Esophagus mucosa (tissue), 1 donor: Measurements from ENCODE around the gene PRKCE. TPM values are rescaled to one million over a fixed set of nuclear protein-coding genes. Genes with fewer than 3 reads are reported as not detected.

ENCODE experiments used
- ATAC-seq: fragments of 200-7000 bp; cut with Tn5 transposase; one replicate; pipeline ENCODE4 v1.9.1; 2020
- total RNA-seq: library from RNA; stranded (reverse); gene quantifications from one replicate; pipeline ENCODE4 v1.2.4, GENCODE V29; 2023
- donor health status: DM: yes; HTN: yes; CAD: no.

PRKCE gene
- total RNA-seq, 1 donor from 2014 or later: 13.1 TPM

GRCh38 chr2:45918463-45919159, 267.1 kb downstream of the PRKCE start:
- no peak for ATAC-seq

DNA sequence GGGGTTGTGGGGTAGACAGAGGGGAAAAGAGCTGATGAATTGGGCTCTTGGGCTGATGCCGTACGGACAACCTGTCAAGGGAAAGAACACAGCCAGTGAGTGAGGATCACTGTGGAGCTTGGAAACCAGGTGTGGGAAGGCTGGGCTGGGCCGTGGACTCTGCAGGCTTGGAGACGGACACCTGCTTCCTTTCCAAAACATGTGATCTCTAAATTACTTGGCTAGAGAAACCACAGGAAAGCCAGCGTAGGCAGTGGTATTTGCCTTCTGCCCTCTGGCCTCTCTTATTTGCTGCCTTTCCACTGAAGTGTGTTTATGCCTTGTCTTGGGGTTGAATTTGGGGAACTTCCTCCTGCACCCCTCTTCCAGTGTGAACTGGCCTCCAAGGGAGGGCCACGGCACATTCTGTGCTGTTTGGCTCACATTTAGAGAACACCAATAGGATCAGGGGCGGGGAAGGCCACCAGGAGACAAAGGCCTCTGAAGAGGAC, 267.7 kb downstream of the PRKCE start:
- ATAC-seq: peak; percentile 7

DNA sequence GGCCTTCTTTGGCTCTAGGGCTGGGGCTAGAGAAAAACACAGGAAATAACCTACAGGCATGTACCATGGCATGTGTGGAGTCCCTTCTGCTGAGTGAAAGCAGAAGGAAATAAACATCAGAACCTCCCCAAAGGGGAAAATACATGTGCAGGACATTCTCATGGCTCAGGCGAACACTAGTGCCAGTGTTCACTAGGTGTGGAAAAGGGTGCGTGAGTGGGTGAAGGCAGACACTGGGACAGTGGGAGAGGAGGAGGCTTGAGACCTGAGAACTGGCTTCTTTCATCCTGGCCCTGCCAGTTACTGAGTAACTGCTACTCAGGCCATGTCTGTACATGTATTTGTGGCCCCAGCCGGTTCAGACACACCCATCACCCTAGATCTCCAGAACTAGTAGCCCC, 268.2 kb downstream of the PRKCE start:
- ATAC-seq: peak; percentile 90

DNA sequence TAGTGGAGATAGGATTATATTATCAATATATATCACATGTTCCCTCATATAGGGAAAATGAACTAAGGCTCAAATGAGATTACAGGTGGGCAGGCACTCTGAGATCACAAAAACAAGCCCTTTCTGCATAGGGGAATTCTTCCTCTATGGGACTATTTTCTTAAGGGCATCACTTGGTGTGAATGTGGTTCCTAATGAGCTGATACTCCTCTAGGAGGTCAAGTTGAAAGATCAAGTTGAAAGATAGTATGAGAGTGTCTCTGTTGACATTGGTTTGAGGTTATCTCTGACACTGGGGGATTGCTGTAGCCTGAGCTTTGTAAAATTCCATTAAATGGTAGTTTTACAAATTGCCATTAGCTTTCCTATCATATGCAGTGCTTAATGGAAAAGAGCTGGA, 270.4 kb downstream of the PRKCE start:
- no peak for ATAC-seq

- ATAC-seq: no peak
These were observed 271.1 kb downstream of the PRKCE start for GRCh38 chr2:45922577-45922988.

DNA sequence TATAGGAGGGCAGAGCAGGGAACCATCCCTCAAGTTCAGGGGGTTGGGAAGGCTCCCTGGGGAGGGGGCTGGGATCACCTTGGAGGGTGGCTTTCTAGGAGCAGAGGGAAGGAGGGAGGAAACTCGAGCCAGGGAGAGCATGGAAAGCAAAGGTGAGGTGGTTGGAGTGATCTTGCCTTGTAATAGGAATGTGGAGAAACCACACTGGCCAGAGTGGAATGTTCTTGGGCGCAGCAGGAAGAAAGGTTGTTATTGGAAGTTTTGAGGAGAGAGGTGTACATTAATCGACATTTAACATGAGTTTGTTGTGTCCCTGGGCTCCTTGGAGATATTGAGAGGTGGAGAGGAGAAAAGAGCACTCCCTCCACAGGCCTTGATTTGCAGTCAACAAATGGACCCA, 272.2 kb downstream of the PRKCE start:
- no peak for ATAC-seq

GRCh38 chr2:45925026-45925425, 273.6 kb downstream of the PRKCE start:
- ATAC-seq: no peak

DNA sequence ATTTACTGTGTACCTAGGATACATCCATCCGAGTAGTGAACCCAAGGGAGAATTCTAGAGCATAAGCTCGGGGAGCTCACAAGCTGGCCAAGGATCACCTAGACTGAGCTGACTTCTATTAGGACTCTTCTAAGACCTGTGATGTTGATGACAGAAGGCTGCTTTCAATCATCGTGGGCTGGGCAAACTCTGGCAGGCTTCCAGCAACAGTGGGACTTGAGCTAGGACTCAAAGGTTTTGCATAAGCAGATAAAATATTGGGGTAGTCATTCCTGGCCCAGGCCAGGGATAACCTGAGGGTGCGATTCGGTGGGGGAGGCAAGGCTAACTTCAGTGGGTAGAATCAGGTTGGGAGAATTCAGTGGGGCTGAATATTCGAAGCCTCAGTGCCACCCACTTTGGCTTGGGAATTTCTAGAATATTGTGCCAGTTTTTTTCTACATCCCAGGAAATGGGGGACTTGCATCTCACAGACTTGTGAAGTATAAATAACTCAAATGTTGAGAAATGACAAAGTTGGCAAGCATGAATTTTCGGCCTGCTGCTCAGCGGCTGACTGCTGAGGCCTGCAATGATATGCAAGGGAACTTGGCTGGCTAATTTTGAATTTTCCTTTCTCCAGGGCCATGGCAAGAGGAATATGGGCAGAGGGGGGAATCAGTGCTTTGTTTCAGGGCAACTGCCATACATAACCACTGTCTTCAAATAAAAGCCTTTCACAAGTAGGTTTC, 274.3 kb downstream of the PRKCE start:
- no peak for ATAC-seq

GRCh38 chr2:45928946-45929345, 277.5 kb downstream of the PRKCE start:
- no peak for ATAC-seq

DNA sequence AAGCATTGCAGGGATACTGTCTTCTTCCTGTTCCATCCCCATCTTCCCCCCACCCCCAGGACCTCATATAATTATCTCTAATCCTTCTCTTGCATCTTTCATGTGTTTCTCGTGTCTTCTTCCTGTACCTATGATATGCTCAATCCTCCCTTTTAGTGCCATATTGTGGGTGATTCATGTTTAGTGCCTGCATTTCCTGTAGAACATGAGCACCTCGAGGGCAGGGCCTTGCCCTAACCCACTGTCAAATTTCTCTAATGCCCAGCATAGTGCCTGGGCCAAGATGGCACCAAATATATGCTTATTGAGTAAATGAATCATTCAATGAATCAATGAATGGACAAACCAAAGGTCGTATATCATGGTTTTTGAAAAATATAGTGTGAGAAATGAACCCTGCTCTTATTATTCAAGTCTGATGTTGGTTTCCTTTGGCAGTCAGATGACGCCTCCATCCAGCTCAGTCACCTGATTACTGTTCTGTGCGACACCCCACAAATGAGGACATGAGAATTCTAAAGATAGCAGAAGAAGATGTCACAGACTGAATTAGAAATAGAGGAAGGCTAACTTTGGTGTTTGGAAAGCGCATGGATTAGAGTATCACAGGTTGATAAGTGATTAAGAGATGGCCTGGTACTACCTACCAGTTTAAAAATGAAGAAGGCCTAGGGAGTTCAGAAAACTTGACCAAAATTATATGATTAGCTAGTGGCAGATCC, 278.4 kb downstream of the PRKCE start:
- peak; percentile 61 for ATAC-seq

DNA sequence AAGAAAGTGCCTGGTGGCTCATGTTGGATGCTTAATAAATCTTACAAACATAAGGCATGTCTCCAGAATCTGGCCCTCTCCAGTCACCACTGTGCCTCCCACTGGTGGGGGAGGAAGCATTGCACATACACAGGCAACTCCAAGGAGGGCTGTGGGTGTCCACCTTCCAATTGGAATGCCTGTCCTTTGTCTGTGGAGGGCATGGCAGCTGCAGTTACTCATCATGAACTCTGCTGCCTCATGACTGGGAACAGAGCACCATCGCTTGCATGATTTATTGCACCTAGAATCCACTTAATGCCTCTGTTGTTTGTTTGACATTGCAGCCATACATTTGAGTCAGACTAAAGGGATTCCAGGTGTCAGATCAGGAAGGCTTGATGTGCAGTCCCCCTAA, 278.9 kb downstream of the PRKCE start:
- peak; percentile 93 for ATAC-seq

- ATAC-seq: no peak
These were observed 281.0 kb downstream of the PRKCE start for GRCh38 chr2:45932278-45932975.

DNA sequence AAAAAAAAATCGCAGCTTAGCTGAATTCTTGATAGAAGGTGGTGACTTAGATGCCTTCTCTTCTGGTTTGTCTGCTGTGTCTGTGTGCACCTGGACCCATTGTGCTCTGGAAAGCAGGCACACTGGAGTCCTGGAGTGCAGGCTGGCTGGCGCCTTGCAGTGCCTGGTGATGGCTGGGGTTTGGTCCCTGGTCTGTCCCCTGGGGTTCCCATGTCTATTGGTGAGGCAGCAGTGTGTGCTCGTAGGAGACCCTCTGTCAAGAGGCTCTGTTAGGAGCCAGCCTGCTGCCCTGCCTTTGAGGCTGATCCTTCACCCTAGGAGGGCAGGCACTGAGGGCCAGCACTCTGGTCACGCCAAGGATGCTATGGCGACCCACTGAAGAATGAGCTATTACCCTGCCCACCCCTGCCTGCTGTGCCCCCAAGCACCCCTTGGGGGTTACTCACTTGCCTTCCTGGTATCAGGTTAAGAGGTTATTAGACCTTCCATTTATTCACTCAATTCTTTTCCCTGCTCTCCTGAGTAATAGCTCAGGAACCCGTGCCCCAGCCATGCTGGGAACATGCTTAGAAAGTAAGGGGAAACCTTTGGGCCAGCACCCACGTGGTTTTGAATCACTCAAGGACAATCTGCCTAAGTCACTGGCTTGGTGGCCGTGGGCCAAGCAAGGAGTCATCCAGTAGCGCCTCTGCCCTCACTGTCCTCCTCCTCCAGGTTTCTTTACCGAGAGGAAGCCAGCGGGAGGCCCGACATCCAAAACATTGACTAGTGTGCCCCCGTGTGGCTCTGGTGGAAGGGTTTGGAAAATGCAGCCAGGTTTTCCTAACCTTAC, 284.5 kb downstream of the PRKCE start:
- peak; percentile 92 for ATAC-seq

DNA sequence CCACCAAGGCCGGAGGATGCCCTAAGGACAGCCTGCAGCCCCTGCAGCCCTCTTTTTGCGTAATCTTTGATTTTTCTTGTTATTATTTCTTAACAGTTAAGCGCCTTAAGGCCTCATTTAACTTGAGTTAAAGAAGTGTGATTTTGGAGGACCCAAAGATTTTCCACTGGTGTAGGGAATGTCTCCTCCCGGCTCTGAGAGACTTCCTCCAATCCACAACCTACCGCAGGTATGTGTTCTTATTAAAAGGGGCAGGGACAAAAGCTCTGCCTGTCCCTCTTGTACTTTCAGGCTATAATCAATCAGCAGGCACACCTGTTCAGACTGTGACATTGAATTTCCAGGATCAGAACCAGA, 285.1 kb downstream of the PRKCE start:
- ATAC-seq: no peak

DNA sequence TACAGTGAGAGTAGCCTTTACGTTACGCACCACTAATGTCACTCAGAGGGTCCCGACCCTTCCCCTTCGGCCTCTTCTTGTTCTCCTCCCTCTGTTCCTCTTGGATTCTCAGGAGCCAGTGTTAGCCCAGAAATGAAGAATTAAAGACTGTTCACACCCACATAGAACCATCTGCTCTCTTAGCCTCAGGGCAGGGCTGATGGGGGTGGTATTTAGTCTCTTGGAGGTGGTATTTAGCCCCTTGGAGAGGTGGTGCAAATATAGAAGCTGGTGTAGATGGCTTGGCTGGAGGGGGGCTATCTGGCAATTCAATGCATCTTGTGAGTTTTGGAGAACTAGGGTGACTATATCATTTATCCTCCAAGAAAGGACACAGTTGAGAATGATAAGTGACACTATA, 286.5 kb downstream of the PRKCE start:
- ATAC-seq: no peak

DNA sequence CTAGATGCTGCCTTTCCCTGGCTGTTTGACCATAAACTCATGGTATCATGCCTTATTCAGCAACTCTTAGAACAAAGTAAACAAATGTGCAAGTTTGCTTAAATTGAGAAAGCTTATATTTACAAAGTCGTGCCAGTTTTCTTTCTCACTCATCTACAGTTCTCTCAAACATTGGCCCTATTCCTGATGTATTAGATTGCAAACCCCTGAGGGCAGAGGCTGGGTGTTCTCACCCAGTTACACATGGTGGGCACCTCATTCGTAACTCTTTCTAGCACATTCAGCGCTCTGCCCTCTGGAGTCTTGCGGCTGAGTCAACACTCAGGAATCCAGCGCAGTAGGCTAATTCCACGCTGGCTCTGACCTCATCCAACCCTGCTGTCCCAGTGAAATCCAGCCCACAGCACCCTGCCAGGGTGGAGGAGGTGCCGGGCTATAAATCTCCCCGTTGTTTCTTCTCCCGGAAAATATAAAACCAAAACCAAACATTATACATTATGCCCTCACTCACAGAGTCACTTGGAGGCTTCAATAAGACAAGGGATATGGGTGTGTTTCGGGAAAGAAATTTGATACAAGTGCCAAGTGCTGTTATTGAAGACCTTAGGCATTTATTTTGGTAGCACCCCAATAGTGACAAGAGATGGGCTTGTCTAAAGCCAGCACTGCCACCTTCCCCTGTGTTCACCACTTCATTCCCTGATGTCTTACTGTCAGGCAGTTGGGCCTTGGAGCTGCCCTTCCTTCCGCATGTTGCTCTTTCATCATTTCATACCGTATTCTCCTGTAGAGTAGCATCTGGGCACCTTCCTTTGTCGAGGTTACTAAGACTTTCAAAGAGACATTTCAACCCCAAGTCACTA, 287.4 kb downstream of the PRKCE start:
- ATAC-seq: peak; percentile 92

DNA sequence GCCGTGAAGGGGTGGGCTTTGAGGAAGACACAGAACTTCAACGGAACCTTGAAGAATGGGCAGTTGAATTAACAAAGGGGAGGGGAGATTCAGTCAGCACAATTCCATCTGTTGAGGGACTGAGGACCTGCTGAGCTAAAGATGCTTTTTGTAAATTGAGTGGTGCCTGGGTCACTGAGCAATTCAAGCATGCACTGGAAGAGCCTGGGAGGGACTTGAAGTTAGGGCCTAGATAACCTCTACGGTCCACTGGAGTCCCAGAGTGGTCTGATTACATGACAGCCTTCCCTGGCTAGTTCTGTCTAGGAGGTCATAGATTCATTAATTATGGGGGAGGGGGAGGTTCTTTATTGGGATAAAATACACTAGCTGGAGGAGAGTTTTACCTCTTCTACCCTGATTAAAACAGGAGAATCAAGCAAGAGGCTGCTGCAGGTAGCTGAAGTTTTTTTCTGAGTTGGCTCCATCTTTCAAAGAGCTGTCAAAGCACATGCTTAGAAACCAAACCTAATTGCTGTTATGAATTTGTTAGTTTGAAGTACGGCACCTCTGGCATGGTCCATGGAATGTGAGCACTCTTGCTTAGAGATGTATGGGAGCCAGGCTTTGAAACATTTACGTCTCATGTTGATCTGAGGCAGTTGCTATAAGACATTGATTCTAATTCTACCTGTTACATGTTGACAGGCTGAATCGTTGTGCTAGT, 290.2 kb downstream of the PRKCE start:
- no peak for ATAC-seq

DNA sequence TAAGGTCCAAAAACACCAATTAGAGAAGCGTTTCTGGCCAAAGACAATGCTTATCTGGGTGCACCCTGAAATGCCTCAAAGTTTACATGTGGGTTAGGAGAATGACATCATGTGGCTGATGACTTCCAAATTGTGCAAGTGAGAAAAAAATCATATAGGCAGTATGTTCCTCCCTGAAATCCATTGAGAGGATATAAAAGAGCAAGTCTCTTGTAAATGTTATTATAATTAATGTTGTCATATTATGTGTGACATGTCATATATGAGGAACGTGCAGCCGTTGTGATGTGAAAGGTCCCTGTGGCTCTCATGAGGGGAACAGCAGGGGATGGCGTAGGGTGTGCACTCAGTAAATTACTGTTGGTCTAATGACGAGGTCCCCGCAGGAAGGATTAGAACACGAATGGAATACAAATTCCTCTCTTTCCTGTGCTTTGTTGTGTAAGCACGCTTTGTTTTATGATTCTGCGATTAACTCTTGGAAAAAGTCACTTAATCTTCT, 290.8 kb downstream of the PRKCE start:
- ATAC-seq: no peak

DNA sequence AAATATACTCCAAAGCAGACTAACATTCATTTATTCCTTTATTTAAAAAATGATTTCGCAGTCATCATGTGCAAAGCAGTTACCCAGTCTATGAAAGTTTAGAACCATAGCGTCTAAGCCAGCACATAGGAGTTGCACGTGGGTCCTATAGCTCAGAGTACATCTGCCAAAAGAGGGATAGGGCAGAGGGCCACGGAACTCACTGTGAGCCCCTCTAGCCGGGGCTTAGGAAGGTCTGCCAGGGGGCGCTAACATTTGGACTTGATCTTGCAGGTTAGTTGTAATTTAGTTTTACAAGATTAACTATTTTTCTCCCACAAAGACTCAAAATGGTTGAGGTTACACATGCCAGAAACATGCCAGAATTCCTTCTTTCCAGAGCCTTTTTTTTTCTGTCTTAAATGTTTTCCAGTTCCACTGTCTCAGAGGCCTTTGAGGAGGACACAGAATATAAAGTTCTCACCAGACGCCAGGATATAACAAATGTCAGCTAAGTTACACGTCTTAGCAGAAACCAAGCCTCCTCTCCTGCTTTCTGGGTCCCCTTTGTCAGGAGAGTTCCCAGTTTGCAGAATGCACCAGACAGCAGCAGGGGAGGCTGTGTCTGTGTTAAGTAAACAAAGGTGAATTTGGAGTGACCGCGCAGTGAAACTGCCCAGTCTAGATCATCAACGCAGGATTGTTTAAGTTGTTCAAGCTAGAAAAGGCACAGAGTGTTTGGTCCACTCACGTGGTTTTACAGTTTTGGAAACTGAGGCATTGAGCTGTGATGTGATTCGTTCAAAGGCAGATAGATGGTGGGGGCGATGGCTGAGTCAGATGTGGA, 292.0 kb downstream of the PRKCE start:
- ATAC-seq: no peak
